ENCODE data around the gene SCARB2.

SCARB2 gene

DNA sequence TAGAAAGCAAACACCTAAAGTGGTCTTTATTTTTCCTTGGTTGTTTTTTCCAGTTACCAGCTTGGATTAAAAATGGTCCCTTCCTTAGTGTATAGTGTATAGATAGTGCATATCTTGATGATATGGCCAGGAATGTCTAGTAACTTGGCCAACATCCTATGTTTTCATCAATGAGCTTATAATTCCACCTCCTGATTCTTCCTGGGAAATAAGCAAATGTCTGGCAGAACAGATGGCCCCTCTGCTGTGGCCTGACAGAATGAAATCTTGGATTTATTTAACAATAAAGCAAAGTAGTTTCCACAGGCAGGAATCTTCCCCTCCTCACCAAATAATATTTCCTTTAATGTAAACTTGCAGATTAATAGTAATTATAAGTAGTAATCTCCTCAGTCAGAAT lies 6.1 kb downstream of the SCARB2 start:
- TF ChIP-seq, protein P1, sequence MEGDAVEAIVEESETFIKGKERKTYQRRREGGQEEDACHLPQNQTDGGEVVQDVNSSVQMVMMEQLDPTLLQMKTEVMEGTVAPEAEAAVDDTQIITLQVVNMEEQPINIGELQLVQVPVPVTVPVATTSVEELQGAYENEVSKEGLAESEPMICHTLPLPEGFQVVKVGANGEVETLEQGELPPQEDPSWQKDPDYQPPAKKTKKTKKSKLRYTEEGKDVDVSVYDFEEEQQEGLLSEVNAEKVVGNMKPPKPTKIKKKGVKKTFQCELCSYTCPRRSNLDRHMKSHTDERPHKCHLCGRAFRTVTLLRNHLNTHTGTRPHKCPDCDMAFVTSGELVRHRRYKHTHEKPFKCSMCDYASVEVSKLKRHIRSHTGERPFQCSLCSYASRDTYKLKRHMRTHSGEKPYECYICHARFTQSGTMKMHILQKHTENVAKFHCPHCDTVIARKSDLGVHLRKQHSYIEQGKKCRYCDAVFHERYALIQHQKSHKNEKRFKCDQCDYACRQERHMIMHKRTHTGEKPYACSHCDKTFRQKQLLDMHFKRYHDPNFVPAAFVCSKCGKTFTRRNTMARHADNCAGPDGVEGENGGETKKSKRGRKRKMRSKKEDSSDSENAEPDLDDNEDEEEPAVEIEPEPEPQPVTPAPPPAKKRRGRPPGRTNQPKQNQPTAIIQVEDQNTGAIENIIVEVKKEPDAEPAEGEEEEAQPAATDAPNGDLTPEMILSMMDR (IDR thresholded peaks at IDR 0.05; ENCODE audit: extremely low read depth, missing control alignments), result no peak
- no peak for DNase-seq (ENCODE audit: low spot score)

DNA sequence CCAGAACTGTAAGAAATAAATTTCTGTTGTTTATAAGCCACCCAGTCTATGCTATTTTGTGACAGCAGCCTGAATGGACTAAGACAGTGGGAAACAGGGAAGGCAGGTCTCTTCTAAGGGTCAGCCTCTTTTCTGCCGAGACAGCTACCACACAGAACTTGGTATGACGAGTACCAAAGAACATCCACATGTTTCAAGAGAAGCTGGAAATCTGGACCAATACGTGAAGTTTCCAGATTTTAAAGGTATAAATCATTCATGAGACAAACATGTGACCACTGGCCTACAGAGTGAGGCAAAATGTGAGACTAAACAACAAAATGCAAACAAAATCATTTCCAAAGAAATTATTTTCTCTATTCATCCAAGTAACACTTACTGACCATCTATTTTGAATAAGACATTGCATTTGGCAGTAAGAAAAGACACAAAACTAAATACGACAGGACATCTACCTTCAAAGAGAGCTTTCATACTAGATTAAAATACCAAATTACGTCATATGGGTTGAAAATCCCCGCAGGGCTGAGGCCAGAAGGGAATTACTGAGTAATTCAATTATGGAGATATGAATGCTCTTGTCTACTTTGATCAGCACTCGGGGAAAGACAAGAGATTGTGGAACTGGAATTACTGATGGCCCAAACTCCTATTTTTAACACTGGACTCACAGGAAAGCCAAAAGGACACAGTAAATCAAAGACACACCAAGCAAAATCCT lies 7.2 kb downstream of the SCARB2 start:
- DNase-seq (ENCODE audit: low spot score), result no peak
- TF ChIP-seq, protein P1 (IDR thresholded peaks at IDR 0.05; ENCODE audit: extremely low read depth, missing control alignments), result no peak

DNA sequence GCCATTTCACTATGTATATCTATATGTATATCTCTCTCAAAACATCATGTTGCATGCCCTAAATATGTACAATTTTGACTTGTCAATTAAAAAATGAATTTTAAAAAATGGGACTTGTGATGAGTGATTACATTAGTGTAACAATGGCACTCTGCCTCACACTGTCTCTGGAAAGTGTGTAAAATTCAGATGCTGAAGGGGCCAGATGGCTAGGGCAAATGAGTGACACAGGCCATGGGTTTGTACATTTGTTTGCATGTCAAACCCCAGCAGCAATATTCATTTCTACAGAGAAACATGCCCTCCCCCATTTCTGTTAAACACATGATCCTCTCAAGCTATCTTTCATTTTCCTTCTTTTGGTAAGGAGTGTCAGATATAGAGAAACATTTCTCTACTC lies 8.1 kb downstream of the SCARB2 start:
- DNase-seq (ENCODE audit: low spot score), result no peak

DNA sequence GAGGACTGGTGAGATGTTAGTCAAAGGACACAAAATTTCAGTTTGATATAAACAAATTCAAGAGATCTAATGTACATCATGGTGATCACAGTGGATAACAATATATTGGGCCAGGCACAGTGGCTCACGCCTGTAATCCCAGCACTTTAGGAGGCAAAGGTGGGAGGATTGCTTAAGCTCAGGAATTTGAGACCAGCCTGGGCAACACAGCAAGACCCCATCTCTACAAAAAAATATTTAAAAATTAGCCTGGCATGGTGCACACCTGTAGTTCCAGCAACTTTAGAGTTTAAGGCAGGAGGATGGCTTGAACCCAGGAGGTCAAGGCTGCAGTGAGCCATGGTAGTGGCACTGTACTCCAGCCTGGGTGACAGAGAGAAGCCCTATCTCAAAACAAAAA lies 8.7 kb downstream of the SCARB2 start:
- no peak for DNase-seq (ENCODE audit: low spot score)
- TF ChIP-seq, protein P1 (IDR thresholded peaks at IDR 0.05; ENCODE audit: extremely low read depth, missing control alignments), result no peak

More for the DNA sequence above, 8.1 kb downstream of the SCARB2 start:
- TF ChIP-seq, protein P1 (IDR thresholded peaks at IDR 0.05; ENCODE audit: extremely low read depth, missing control alignments), result no peak

DNA sequence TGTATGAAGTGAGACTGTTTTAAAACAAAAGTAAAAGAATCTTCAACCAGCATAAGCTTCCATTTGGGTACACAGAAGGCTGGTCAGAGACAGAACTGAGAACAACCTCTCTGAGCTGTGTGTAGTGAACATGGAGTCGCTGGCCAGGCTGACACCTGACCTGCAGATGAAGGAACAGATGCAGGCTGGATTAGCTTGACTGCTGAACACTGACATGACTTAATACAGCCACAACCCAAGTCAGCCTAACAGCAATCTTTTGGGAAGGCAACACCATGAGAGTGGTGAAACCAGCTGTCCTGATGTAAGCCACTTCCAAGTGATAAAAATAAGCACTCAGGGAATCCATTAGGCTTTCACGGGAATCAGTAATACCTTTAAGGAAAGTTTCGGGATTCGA lies 10.1 kb downstream of the SCARB2 start:
- TF ChIP-seq, protein P1 (IDR thresholded peaks at IDR 0.05; ENCODE audit: extremely low read depth, missing control alignments), result no peak
- DNase-seq (ENCODE audit: low spot score), result no peak

DNA sequence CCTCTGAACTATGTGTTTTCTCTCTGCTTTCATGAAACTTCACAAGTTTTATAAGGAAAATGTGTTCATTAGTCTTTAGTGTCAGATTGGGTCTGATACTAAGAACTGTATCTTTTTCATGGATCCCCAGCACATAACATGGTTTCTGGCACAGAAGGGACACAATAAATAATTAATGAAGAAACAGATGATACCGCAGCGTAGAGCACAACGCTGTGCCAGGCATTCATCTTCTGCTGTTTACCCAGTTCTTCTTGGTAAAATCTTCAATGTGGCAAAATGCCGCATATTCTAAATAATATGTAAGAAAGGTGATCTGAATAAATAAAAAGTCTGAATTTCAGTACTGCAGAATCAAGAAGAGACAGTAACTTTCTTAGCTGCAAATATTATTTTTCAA lies 12.3 kb downstream of the SCARB2 start:
- DNase-seq (ENCODE audit: low spot score), result no peak
- TF ChIP-seq, protein P1 (IDR thresholded peaks at IDR 0.05; ENCODE audit: extremely low read depth, missing control alignments), result no peak

DNA sequence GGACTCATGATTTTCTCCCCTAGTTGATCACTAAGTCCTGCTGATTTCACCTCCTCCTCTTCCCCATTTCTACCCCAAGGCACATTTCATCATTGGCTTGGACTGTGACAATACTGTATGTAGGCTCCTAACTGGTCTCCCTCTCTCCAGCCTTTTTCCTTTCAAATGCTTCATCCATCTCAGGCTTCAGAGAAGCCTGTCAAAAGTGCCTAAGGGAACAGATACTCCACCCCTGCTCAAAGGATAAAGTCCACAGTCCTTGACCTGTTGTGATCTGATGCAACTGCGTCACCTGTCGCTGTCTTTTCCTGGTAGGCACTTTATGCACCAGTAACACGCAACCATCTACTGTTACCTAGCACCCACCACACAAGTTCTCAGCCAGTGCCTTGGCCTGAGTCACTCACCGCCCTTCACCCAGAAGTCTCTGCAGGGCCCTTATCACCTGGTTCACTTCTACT lies 12.8 kb downstream of the SCARB2 start:
- TF ChIP-seq, protein P1 (IDR thresholded peaks at IDR 0.05; ENCODE audit: extremely low read depth, missing control alignments), result no peak
- DNase-seq (ENCODE audit: low spot score), result no peak
